HG03432 (cell line): Measurements from ENCODE around the gene CTNNA3.
A peak's percentile ranks its signal among the peaks of the same experiment; 100 is the strongest.

Experiments used
- ATAC-seq: cut with Tn5 transposase; IDR thresholded peaks from one replicate; pipeline ENCODE4 v1.9.1; 2021; ENCODE audit warnings: mild to moderate bottlenecking, moderate library complexity; ENCODE audit not compliant: unreplicated experiment

CTNNA3 gene

DNA sequence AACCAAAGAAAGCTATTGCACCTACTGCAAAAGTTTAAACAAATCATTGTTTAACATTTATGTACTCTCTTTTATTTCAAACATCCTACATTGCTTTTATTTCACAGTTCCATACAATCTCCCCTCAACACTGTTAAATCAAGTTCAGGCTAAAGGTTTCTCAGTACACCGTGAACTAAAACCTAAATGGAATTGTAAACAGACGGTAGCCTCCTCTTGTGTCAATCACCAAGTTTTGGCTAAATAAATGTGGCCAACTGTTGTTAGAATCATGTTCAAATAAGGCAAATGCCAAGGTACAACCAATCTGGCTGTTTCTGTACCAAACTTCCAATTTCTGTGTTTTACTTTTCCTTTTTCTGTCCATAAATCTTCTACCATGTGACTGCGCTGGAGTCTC lies 1493.9 kb downstream of the CTNNA3 start:
- no peak for ATAC-seq

DNA sequence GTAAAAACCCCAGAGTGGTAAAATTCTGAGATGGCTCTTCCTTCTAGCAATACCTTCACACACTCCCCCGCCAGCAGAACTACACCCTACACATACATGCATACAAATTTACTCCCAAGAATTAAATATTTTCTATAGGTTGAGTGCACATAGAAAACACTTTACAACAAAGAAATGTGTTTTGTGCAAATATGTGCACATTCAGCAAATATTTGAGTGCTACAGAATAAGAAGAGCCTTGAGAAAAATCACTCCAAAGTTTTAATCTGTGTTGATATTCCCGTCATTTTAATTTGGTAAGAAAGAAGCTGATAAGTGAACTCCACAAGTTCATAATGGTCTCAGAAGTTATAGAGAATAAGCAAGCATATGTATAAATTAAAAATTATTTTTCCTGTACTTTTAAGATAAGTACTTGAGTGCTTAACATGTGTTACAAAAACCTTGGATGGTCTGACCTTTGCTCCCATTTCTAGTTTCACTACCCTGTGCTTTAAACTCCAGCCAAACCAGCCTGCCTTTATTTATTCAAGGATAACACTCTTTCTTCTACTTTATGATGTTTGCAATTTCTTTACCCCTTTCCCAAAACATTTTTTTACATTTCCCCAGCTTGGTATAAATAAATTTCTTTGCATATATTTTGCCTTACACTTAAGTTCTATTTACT lies 1503.7 kb downstream of the CTNNA3 start:
- ATAC-seq, result no peak

DNA sequence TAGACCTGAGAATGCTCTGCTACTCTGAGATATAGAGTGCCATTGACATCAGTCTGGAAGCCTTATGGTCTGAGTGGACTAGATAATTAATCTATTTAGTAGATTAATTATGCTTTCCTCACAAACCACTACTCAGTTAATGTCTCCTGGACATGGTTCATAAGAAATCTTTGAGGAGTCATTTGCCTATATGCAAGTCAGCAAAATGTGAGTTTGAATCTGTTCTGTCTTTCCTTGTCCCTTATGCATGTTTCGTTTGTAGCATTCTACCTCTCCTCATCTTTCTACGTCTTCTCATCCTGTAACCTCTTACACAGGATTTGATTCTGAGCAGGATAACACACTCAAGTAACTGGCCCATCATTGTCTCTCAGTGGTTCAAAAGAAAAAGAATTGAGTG lies 1505.6 kb downstream of the CTNNA3 start:
- ATAC-seq, result no peak

DNA sequence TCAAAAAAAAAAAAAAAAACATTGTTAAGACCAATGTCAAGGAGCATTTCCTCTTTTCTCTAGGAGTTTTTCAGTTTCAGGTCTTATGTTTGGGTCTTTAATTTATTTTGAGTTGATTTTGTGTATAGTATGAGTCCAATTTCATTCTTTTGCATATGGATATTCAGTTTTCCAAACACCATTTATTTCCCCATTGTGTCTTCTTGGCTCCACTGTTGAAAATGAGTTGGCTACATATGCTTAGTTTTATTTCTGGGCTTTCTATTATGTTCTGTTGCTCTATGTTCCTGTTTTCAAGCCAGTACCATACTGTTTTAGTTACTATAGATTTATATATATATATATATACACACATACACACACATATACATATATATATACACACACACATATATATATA lies 1506.7 kb downstream of the CTNNA3 start:
- ATAC-seq, result no peak

DNA sequence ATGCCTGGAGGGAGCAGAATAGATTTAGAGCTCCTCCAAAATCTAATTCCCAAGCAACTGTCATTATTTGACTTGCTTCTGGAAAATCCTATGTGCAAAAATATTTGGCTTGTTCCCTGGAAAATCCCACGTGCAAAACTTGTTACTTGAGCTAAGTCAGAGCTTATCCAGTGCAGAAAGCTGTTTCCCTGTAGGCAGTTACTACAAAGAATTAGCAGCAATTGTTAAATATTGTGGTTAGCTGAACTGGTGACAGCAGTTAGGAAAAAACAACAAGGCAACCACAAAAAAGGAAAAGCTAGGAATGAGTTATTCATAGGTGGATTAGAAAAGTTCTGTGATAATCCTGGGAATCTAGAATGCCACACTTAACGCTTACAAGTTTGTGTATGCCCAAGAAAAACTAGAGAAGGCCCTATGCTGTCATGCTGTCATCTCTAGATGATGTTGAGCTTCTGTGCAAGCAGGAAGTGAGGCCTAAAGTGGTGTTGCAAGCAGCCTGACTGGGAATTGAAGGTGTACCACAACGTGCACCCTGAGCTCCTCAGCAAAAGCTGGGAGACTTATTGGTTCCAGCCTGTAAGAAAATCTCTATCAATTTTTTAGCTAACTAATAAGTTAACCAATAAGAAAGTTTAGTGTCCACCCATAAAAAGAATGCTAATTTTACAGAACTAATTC lies 1508.8 kb downstream of the CTNNA3 start:
- no peak for ATAC-seq

DNA sequence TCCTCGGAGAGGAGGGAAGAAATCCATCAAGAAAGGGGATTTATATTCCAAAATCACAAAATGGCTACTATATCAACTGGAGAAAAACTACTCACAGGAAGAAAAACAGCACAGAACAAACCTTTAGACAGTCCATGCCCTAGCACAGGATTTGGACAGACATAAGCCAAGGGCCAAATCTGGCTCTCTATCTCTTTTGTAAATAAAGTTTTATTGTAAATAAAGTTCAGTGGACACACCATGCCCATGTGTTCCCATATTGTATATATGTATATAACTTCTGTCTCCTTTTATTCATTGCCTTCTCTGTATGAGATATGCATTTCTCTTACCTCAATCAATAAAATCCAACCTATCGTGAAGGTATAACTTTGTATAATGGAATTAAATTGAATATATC lies 1513.0 kb downstream of the CTNNA3 start:
- no peak for ATAC-seq

DNA sequence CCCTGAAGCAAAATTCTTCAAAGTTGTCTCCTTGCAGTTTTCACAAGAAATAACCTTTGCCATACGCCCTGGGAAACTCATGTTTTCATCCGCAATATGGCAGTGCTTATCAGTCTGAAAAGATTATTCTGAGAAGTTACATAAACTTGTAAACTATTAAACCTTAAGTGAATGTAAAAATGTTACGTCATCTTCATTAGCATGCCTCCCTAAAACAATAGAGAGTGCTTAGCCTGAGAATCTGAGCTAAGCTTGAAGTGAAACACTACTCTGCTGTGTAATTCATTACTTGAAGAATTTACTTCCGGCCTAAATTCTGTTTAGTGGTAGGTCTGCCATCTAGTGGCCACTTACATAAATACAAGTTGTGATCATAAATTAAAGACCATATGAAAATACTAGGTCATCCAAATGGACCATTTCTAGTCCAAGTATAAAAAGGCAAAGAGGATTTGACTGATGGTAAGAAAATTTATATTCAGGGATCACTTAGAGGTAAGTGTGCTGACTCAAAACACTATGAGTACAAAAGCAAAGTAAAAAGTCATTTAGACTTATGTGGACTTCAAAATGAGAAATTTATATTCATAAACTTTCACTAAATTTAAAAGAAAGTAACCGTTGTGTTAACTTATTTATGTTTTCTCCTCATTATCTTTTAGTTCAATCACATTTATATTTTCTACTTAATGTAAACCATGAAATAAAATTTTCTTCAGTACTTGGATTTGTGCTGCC lies 1515.2 kb downstream of the CTNNA3 start:
- peak; percentile 90 for ATAC-seq

DNA sequence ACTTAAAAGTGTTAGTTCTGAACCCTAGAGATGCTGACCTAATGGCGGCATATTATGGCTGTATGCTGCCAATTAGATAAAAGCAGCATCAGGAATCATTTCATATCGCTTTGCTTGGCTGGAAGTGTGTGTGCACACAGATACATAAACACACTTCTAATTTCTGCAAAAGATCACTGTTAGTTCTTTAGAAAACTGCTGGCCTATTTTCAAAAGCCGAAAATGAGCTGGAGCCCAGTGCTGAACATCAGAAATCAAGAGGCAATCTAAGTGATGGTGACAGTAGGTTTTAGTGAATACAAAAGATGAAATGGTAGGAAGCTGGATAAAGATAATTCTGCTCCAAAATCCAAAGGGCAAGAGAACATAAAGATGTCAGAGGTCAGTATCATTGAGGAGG lies 1516.0 kb downstream of the CTNNA3 start:
- ATAC-seq, result no peak

DNA sequence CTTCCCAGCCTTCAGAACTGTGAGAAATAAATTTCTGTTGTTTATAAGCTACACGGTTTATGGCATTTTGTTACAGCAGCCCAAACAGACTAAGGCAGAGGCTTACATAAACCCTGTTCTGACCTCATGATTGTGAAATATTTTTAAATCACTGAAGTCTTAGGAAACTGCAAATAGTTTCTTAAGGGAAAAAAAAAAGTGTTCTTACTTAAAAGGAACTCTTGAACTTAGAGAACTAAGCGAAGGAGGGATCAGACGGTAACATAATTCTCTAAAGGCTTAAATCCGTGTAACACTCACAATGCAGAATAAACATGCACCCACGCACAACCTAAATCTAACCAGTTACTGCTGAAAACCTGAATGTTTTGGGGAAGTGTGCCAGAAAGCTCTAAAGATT lies 1519.2 kb downstream of the CTNNA3 start:
- no peak for ATAC-seq

DNA sequence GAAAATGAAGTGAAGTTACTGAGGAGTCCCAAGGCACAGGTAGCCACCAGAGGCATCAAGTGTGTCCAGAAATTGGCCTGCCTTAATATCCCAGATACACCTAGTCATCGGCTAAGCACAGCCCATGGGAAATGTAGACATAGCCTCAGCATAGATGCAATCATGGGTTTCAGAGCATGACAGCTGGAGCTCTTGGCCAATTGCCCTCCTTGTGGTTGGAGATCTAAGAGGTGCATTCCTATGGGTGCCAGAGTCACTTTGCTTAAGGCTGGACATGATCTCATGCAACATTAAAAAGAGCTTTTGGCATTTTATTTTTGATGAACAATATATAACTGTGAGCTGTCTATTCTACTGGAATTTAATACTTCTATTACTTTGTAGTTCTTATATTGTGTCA lies 1528.2 kb downstream of the CTNNA3 start:
- ATAC-seq, result no peak

DNA sequence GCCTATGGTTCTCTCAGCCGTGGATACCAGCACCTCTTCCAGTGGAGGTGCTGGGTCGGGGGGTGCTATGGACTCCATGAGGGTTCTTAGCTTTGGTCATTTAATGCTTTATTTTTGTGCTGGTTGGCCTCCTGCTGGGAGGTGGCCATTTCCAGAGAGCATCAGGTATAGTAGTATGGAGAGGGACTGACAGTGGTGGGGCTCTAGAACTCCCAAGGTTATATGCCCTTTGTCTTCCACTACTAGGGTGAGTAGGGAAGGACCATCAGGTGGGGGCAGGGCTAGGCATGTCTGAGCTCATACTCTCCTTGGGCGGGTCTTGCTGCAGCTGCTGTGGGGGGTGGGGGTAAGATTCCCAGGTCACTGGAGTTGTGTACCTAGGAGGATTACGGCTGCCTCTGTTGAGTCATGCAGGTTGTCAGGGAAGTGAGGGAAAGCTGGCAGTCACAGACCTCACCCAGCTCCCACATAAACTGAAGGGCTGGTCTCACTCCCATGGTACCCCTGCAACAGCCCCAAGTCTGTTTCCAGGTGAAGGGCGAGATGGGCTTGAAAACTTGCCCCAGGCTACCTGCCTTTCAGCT lies 1533.3 kb downstream of the CTNNA3 start:
- no peak for ATAC-seq

DNA sequence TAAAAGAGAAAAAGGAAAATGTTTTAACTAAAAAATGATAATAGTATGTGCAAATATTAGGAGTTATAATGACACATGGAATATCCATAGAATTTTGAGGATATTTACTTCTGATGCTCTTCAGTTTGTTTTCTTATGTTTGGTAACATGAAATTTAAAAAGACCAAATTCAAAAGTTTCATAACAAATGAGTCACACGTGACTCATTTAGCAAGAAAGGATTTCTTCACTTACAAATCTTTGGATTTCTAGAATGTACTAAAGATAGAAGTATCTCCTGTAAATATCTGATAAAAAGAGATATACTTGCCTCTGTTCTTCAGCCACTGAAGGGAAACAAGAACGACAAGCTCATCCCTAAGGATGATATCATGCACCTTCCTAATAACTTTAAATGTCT lies 1544.6 kb downstream of the CTNNA3 start:
- ATAC-seq, result no peak

DNA sequence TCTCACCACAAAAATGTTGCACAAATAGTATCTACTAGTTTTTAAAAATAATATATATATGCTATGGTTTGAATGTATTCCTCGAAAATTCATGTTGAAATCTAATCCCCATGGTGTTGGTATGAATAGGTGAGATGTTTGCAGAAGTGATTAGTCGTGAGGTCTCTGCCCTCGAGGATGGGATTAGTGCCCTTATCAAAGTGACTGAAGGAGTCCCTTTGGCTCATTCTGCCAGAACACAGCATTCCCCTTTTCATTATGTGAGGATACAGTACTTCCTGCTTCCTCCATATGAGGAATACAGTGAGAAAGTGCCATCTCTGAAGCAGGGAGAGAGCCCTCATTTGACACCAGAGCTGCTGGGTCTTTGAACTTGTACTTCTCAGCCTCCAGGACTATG lies 1547.7 kb downstream of the CTNNA3 start:
- ATAC-seq, result no peak

DNA sequence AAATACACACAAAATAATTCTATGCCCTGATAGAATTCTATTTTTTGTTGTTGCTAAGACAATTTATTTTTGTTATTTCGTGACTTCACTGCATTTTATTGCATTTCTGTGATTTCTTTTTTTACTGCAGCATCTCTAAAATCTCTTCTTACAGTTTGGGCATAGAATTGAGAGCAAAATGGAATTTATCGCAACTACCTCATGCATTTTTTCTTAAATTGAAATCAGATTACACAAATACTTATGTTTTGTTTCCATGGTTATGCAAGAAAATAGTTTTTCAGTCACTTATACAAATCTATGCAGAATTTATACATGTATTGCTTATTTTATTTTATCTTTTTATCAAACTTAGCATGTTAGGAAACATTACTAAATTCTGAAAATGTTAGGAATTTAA lies 1552.0 kb downstream of the CTNNA3 start:
- no peak for ATAC-seq

DNA sequence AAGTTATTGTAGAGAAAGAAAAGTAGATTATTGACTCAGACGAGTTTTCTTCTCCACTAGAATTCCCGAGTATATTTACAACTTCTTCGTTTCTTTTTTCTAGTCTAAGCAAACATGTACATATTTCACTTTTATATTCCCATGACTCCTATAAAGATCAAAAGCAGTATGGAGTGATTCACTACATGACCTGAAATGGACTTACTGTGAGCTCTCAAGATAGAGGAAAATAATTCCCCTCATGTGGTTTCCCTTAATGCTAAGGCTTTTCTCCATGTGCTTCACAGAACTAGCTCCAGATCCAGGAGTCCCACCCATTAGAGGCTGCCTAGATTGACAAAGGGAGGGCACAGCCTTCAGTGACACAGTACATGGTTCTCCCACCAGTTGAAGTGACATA lies 1593.2 kb downstream of the CTNNA3 start:
- no peak for ATAC-seq

DNA sequence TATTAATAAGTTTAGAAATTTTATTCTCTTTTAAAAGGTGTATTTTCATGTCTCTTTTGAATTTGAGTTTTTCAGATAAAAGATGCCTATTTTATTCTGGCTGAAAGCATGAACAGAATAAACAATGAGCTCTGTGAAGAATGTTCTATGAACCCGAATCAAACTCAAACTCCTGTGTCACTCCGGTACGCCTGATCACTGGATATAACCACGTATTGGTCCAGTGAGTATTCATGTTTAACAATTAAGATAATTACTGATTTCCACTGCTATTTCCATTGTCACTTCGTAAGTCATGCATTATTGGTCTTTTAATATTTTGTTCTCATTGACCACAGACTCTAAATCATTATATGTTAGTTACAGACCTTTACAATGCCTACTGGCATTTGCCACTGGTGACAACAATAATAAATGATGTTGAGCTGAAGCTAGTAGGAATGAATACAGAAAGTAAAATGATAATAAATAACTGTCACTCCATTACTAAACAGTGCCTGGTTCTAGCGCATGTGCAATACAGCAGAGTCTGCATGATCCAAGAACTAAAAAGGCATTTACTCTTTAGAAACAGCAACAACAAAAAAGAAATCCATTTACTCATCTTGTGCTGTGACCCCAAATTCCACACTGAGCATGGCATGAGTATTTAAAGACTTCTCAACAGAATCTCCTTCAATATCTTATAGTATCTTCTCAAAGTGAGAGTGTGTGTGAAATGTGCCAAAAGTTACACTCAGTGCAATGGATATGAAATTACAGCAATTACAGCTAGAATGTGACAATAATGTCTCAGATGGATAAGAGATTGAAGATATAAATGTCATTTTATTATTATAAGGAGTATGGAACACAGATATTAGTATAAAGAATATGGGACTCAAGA lies 1597.2 kb downstream of the CTNNA3 start:
- no peak for ATAC-seq

DNA sequence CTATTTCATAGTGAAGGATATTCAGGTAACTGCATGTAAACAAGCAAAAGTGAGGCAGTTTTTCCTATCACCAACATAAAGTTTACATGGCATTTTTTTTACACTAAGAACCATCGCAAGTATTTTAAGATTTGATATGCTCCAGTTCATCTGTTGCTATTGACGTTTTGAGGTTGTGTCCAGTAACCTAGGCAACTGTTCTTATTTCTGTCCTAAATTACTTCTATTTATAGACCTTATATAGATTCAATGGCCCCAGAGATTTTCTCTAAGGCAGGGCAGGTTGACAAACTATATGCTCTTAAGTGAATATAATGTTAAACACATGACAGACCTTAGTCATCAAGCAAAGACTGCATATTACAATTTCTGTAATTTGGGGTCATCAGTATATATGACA lies 1600.4 kb downstream of the CTNNA3 start:
- no peak for ATAC-seq

DNA sequence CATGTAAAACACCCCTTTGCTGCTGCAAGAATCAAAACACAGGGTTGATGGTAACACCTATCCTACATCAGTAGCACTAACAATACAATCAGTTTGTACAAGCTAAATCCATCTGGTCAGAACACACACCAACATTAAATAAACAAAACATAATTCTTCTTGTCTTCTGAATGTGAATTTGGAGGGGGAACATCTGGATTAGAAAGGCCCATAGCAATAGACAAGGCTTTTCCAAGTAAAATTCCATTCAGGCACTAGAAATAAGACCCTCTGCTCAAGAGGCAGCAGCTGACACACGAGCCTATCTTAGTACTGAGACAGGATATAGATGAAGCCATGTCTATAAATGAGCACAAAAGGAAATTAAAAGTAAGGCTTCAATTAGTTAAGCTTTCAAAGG lies 1610.1 kb downstream of the CTNNA3 start:
- ATAC-seq, result no peak

DNA sequence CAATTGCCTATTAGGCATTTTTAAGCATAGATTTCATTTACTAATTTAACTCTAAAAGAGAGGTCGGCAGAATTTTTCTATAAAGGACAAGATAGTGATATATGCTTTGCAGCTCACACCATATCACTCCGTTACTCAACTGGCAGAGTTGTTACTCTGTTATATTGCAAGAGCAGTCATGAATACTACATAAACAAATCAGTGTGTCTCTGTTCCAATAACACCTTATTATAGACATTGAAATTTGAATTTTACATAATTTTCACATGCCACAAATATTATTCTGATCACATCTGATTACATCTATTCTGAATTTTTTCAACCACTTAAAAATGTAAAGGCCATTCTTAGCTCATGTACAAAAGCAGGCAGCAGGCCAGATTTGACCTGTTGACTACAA lies 1624.1 kb downstream of the CTNNA3 start:
- ATAC-seq, result no peak

DNA sequence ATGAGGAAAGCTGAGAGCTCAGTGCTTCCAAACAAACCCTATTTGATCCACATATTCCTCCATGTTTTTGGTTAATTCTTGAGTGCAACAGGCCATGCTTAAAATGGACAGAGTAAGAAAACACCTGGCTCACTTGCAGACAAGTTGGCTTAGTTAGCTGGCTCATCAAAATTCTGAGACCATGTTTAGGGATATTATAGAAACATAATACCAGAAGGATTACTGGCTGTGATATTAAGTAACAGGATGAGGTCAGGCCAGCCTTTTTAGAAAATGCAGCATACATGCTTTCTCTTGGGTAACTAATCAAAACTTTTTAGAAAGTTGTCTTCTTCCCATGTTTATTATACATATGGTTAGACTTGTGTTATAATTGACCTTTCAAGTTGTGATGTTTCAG lies 1637.4 kb downstream of the CTNNA3 start:
- ATAC-seq, result no peak

DNA sequence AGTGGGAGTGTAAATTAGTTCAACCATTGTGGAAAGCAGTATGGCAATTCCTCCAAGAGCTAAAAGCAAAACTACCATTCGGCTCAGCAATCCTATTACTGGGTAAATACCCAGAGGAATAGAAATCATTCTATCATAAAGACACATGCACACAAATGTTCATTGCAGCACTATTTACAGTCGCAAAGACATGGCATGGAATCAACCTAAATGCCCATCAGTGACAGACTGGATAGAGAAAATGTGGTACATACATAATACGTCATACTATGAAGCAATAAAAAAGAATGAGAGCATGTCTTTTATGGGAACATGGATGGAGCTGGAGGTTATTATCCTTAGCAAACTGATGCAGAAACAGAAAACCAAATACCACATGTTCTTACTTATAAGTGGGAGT lies 1646.7 kb downstream of the CTNNA3 start:
- no peak for ATAC-seq
